Stomach (tissue), 4 donors: Measurements from ENCODE around the gene PLEKHM2.

ENCODE experiments used
- CTCF ChIP-seq, 7 experiments: fragments of 450-650 bp in 4 of 7; fragments of 200-600 bp in 3 of 7; sonication (generic) in 3 of 7; IDR thresholded peaks; one replicate each; pipeline ENCODE4 v1.5.1; 2016 to 2019; ENCODE audit warnings: antibody characterized with exemption in 7 of 7, control low read depth in 2 of 7, mild to moderate bottlenecking in 1 of 7
- POLR2A ChIP-seq, 4 donors: fragments of 450-650 bp; IDR thresholded peaks; one replicate each; pipeline ENCODE4 v1.6.1; 2016; ENCODE audit warnings: antibody characterized with exemption in 4 of 4, control low read depth in 2 of 4, mild to moderate bottlenecking in 1 of 4, moderate library complexity in 1 of 4
- POLR2AphosphoS5 ChIP-seq, 3 donors: sonication (generic); formaldehyde crosslinking; IDR thresholded peaks; one replicate each; pipeline ENCODE4 v1.6.1; 2016; ENCODE audit warnings: antibody characterized with exemption in 3 of 3

DNA sequence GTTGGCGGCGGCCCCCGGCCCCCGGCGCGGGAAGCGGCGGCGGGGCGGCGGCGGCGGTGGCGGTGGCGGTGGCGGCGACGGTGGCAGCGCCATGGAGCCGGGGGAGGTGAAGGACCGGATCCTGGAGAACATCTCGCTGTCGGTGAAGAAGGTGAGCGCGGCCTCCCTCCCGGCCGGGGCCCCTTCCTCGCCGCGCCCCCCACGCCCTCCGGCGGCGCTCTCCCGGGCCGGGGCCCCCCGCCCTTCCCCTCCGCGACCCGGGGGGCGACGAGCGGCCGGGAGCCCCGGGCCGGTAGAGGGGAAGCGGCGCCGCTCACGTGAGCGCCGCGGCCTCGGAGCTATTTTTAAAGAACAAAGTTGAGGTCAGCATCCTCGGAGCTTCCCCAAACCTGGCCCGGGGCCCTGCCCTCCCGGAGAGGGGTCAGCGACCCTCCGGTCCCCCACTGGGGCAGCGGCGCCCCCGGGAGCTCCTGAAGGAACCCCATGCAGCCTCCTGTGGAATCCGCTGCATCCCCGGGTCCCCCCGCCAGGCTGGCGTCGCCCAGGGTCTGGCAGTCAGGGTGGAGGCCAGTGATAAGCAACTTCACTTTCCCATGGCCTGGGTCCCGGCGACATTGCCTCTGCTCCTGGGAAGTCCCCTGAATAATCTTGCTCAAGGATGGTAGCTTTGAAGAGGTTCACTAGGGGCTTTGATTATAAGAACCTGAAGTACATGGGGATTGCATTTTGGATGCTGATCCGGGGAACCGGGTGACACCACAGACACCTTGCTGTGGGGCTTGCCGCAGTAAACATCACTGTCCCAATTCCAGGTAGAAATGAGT is 560 bp downstream of the PLEKHM2 start:
- TF ChIP-seq POLR2AphosphoS5 (IDR thresholded peaks at IDR 0.05) (no peak), CTCF (IDR thresholded peaks at IDR 0.05) (no peak), POLR2A (IDR thresholded peaks at IDR 0.05) (no peak)
